Measurements from ENCODE around the gene KLF16.

The KLF16 gene

GRCh38 chr19:1805401-1806183 lies 57.8 kb downstream of the KLF16 start:
- no peak overlapping the region for H3K9ac ChIP-seq (ENCODE audit: low read length)
- no peaks in the 10 kb centered on the region for H3K9me2 ChIP-seq (ENCODE audit: low read depth, low read length)
- H3K4me2 ChIP-seq (ENCODE audit: low read length): no peak overlapping the region
- TF ChIP-seq EZH2 (IDR thresholded peaks at IDR 0.05; ENCODE audit: borderline replicate concordance, low read length) (no peak), CTCF (IDR thresholded peaks at IDR 0.05; ENCODE audit: low read length) (no peak)
- H3K27ac ChIP-seq (ENCODE audit: low read depth, low read length, poor library complexity, severe bottlenecking): no peak overlapping the region
- no peaks in the 10 kb centered on the region for H3K4me1 ChIP-seq (ENCODE audit: insufficient read depth, low read length, severe bottlenecking)
- no peaks in the 10 kb centered on the region for H3F3A ChIP-seq (ENCODE audit: insufficient read depth, low read length)
- peaks cover 3% of the 10 kb centered on the region; the same call in 1 of the 2 replicates for H3K27me3 ChIP-seq (ENCODE audit: insufficient read depth, low read length)
- H3K36me3 ChIP-seq (ENCODE audit: insufficient read depth, low read length): no peaks in the 10 kb centered on the region
- no peaks in the 10 kb centered on the region for H3K79me2 ChIP-seq (ENCODE audit: insufficient read depth, low read length)
- no peak overlapping the region for H2AFZ ChIP-seq (ENCODE audit: low read length)
- no peaks in the 10 kb centered on the region for H4K20me1 ChIP-seq (ENCODE audit: insufficient read depth, low read length)
- no peak overlapping the region for H3K4me3 ChIP-seq (ENCODE audit: low read depth, low read length, poor library complexity, severe bottlenecking)
- no peaks in the 10 kb centered on the region for H3K9me3 ChIP-seq (ENCODE audit: low read length)

- Histone ChIP-seq H3F3A (ENCODE audit: insufficient read depth, low read length) (no peaks in the 10 kb centered on the region), H3K4me2 (ENCODE audit: low read length) (no peak overlapping the region), H3K79me2 (ENCODE audit: insufficient read depth, low read length) (no peaks in the 10 kb centered on the region), H3K4me3 (ENCODE audit: low read depth, low read length, poor library complexity, severe bottlenecking) (no peak overlapping the region), H2AFZ (ENCODE audit: low read length) (no peak overlapping the region), H3K9me2 (ENCODE audit: low read depth, low read length) (no peaks in the 10 kb centered on the region), H3K9me3 (ENCODE audit: low read length) (no peaks in the 10 kb centered on the region), H3K27ac (ENCODE audit: low read depth, low read length, poor library complexity, severe bottlenecking) (no peak overlapping the region), H4K20me1 (ENCODE audit: insufficient read depth, low read length) (no peaks in the 10 kb centered on the region), H3K36me3 (ENCODE audit: insufficient read depth, low read length) (no peaks in the 10 kb centered on the region), H3K27me3 (ENCODE audit: insufficient read depth, low read length) (peaks cover 3% of the 10 kb centered on the region; the same call in 1 of the 2 replicates), H3K9ac (ENCODE audit: low read length) (no peak overlapping the region), H3K4me1 (ENCODE audit: insufficient read depth, low read length, severe bottlenecking) (no peaks in the 10 kb centered on the region)
- TF ChIP-seq EZH2 (IDR thresholded peaks at IDR 0.05; ENCODE audit: borderline replicate concordance, low read length) (no peak), CTCF (IDR thresholded peaks at IDR 0.05; ENCODE audit: low read length) (no peak)
Observed at GRCh38 chr19:1804858-1805257, 58.5 kb downstream of the KLF16 start.

All from OCI-LY1 (cell line).